ENCODE measurements around the gene SORCS2.

DNA sequence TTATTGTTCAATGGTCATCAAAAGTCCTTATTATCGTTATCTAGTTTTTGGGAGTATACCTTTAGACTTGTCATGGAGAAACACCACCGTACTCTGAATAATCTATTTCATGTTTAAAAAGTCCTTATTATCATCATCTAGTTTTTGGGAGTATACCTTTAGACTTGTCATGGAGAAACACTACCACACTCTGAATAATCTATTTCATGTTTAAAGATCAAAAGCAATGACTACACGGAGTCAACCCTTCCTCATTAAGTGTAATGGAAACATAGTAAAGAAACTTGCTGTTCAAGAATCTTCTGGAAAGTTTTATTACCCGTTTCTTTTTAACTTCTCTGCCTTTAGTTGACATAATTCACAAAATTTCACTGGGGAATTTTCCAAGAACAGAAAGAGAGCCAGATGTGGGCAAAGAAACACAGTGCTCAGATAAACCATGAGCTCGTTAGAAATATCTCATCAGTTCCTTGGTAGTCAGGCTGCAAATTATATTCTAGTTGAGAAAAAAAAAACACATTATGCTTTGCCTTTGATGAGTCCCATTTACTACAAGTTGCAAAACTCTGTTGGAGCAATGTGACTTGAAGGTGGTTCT lies 588.5 kb downstream of the SORCS2 start:
- no peak for TF ChIP-seq CTCF (IDR thresholded peaks at IDR 0.05)
- no peak for TF ChIP-seq POLR2A (IDR thresholded peaks at IDR 0.05)
- TF ChIP-seq EP300 (IDR thresholded peaks at IDR 0.05; ENCODE audit: low read depth), result no peak
